Liver (tissue), 9 donors: Measurements from ENCODE around the gene TBX21. TPM values are rescaled to one million over a fixed set of nuclear protein-coding genes. Genes with fewer than 3 reads are reported as not detected.

Experiments
- DNase-seq: peaks from one replicate; pipeline ENCODE4 v3.0.0-alpha.2; 2017; ENCODE audit warnings: low spot score
- H3K27ac ChIP-seq, 2 donors: one replicate each; pipeline ENCODE4 v1.7.0; 2013; ENCODE audit warnings: inconsistent platforms in 2 of 2, low read length in 2 of 2, control low read depth in 1 of 2, low read depth in 1 of 2, mild to moderate bottlenecking in 1 of 2
- H3K27me3 ChIP-seq, 4 donors: one replicate each; pipeline versions ENCODE4 v1.6.1 to v1.7.0; 2013; ENCODE audit warnings: low read length in 3 of 4, inconsistent platforms in 1 of 4, mild to moderate bottlenecking in 1 of 4, moderate library complexity in 1 of 4; ENCODE audit not compliant: control insufficient read depth in 4 of 4, insufficient read depth in 4 of 4
- H3K36me3 ChIP-seq, 4 donors: one replicate each; pipeline versions ENCODE4 v1.6.1 to v1.7.0; 2013; ENCODE audit warnings: low read length in 3 of 4, mild to moderate bottlenecking in 3 of 4, low read depth in 1 of 4, moderate library complexity in 1 of 4; ENCODE audit not compliant: control insufficient read depth in 4 of 4, insufficient read depth in 3 of 4
- H3K4me1 ChIP-seq, 4 donors: one replicate each; pipeline versions ENCODE4 v1.6.1 to v1.7.0; 2013; ENCODE audit warnings: low read length in 3 of 4, mild to moderate bottlenecking in 3 of 4, moderate library complexity in 1 of 4; ENCODE audit not compliant: control insufficient read depth in 4 of 4, insufficient read depth in 4 of 4
- H3K4me3 ChIP-seq, 3 donors: one replicate each; pipeline versions ENCODE4 v1.6.1 to v1.7.0; 2013; ENCODE audit warnings: low read length in 3 of 3, control low read depth in 1 of 3, low read depth in 1 of 3, mild to moderate bottlenecking in 1 of 3
- H3K9ac ChIP-seq, 2 donors: one replicate each; pipeline ENCODE4 v1.7.0; 2013; ENCODE audit warnings: low read length in 2 of 2, mild to moderate bottlenecking in 2 of 2, moderate library complexity in 2 of 2, control low read depth in 1 of 2, low read depth in 1 of 2
- H3K9me3 ChIP-seq, 4 donors: one replicate each; pipeline versions ENCODE4 v1.6.1 to v1.7.0; 2013; ENCODE audit warnings: low read length in 3 of 4; ENCODE audit not compliant: control insufficient read depth in 4 of 4
- ATF3 ChIP-seq: IDR thresholded peaks from 2 replicates; pipeline ENCODE4 v1.6.1; 2016; ENCODE audit warnings: antibody characterized with exemption
- CTCF ChIP-seq: fragments of 150-350 bp; IDR thresholded peaks from 2 replicates; pipeline ENCODE4 v1.5.1; 2017; ENCODE audit warnings: improper control_type of control experiment, low read depth, low read length; ENCODE audit not compliant: missing input control
- FOXA1 ChIP-seq: IDR thresholded peaks from 2 replicates; pipeline ENCODE4 v1.6.1; 2016; ENCODE audit warnings: antibody characterized with exemption
- FOXA2 ChIP-seq: IDR thresholded peaks from 2 replicates; pipeline ENCODE4 v1.6.1; 2016; ENCODE audit warnings: antibody characterized with exemption
- GABPA ChIP-seq, 2 donors: IDR thresholded peaks in 1 of 2; conservative IDR thresholded peaks in 1 of 2; 2 replicates each; pipeline ENCODE4 v1.6.1; 2016; ENCODE audit warnings: antibody characterized with exemption in 2 of 2, mild to moderate bottlenecking in 1 of 2, moderate library complexity in 1 of 2
- HNF4A ChIP-seq, 2 donors: conservative IDR thresholded peaks; 2 replicates each; pipeline ENCODE4 v1.6.1; 2016; ENCODE audit warnings: antibody characterized with exemption in 2 of 2, mild to moderate bottlenecking in 2 of 2
- HNF4G ChIP-seq: IDR thresholded peaks from 2 replicates; pipeline ENCODE4 v1.6.1; 2016; ENCODE audit warnings: antibody characterized with exemption
- JUND ChIP-seq, 2 donors: IDR thresholded peaks; 2 replicates each; pipeline ENCODE4 v1.6.1; 2016; ENCODE audit warnings: antibody characterized with exemption in 2 of 2
- NR2F2 ChIP-seq: IDR thresholded peaks from 2 replicates; pipeline ENCODE4 v1.6.1; 2016; ENCODE audit warnings: antibody characterized with exemption
- RAD21 ChIP-seq, 2 donors: IDR thresholded peaks; 2 replicates each; pipeline ENCODE4 v1.6.1; 2016; ENCODE audit warnings: antibody characterized with exemption in 2 of 2, mild to moderate bottlenecking in 2 of 2
- REST ChIP-seq: IDR thresholded peaks from 2 replicates; pipeline ENCODE4 v1.6.1; 2016; ENCODE audit warnings: antibody characterized with exemption, mild to moderate bottlenecking
- RXRA ChIP-seq, 2 donors: IDR thresholded peaks; 2 replicates each; pipeline ENCODE4 v1.6.1; 2017 to 2018; ENCODE audit warnings: antibody characterized with exemption in 2 of 2, mild to moderate bottlenecking in 1 of 2
- SP1 ChIP-seq: IDR thresholded peaks from 2 replicates; pipeline ENCODE4 v1.6.1; 2018; ENCODE audit warnings: antibody characterized with exemption, mild to moderate bottlenecking
- TAF1 ChIP-seq: conservative IDR thresholded peaks from 2 replicates; pipeline ENCODE4 v1.6.1; 2016; ENCODE audit warnings: antibody characterized with exemption, mild to moderate bottlenecking
- YY1 ChIP-seq: IDR thresholded peaks from 2 replicates; pipeline ENCODE4 v1.6.1; 2016; ENCODE audit warnings: antibody characterized with exemption, mild to moderate bottlenecking
- WGBS: extraction: QIAGEN DNeasy Blood & Tissue Kit; methylation state at CpG from one replicate; pipeline ENCODE4 v1.1.7; 2013; 5-methylcytosine and 5-hydroxymethylcytosine counted together
- polyA plus RNA-seq, 2 donors: library from polyadenylated mRNA; stranded (reverse) in 1 of 2; unstranded in 1 of 2; fragments of 200-250 nt in 1 of 2; fragments of >200 nt in 1 of 2; fragmentation: Nextera tagmentation in 1 of 2; extraction: Ambion mirVana in 1 of 2; gene quantifications; one replicate each; pipeline versions ENCODE4 v1.2.1 to v1.2.3, GENCODE V29; 2013 to 2015
- total RNA-seq, 2 donors: library from RNA; depleted of rRNA; stranded (reverse); fragments of >200 nt; gene quantifications; one replicate each; pipeline ENCODE4 v1.2.3, GENCODE V29; 2014
- TF ChIP-seq, protein P1 (sequence below): IDR thresholded peaks from 2 replicates; pipeline ENCODE4 v1.6.1; 2016; ENCODE audit warnings: antibody characterized with exemption
- TF ChIP-seq, protein P2 (sequence below): IDR thresholded peaks from 2 replicates; pipeline ENCODE4 v1.6.1; 2016; ENCODE audit warnings: antibody characterized with exemption
- donor health status: healthy.
- donor health status: healthy.
- donor health status: healthy.
- donor health status: healthy.
- donor health status: healthy.

TBX21 gene
- total and polyA plus RNA-seq, 4 donors, result 0.19 to 0.59 (median 0.25) TPM; not detected in 1

GRCh38 chr17:47704116-47704515, 28.9 kb upstream of the TBX21 start:
- Histone ChIP-seq H3K36me3 (no peaks in the 10 kb centered on the region), H3K9ac (no peak overlapping the region), H3K27ac (no peak overlapping the region), H3K27me3 (no peaks in the 10 kb centered on the region), H3K4me3 (no peak overlapping the region), H3K9me3 (no peaks in the 10 kb centered on the region), H3K4me1 (peaks cover 0 to 3% (median 0%) of the 10 kb centered on the region in 4 donors)
- DNase-seq, result no peak
- TF ChIP-seq ATF3 (no peak), JUND (IDR thresholded peaks at IDR 0.05) (no peak), RXRA (IDR thresholded peaks at IDR 0.05) (no peak), RAD21 (IDR thresholded peaks at IDR 0.05) (no peak), TAF1 (no peak), SP1 (no peak), HNF4A (conservative IDR thresholded peaks at IDR 0.05) (no peak), CTCF (no peak), GABPA (IDR thresholded peaks at IDR 0.05 in 1 of 2, conservative IDR thresholded peaks at IDR 0.05 in 1 of 2) (no peak)
- TF ChIP-seq, protein P1, sequence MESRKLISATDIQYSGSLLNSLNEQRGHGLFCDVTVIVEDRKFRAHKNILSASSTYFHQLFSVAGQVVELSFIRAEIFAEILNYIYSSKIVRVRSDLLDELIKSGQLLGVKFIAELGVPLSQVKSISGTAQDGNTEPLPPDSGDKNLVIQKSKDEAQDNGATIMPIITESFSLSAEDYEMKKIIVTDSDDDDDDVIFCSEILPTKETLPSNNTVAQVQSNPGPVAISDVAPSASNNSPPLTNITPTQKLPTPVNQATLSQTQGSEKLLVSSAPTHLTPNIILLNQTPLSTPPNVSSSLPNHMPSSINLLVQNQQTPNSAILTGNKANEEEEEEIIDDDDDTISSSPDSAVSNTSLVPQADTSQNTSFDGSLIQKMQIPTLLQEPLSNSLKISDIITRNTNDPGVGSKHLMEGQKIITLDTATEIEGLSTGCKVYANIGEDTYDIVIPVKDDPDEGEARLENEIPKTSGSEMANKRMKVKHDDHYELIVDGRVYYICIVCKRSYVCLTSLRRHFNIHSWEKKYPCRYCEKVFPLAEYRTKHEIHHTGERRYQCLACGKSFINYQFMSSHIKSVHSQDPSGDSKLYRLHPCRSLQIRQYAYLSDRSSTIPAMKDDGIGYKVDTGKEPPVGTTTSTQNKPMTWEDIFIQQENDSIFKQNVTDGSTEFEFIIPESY, result no peak
- WGBS, result 73% methylated on average over 14 of the region's 14 CpGs

DNA sequence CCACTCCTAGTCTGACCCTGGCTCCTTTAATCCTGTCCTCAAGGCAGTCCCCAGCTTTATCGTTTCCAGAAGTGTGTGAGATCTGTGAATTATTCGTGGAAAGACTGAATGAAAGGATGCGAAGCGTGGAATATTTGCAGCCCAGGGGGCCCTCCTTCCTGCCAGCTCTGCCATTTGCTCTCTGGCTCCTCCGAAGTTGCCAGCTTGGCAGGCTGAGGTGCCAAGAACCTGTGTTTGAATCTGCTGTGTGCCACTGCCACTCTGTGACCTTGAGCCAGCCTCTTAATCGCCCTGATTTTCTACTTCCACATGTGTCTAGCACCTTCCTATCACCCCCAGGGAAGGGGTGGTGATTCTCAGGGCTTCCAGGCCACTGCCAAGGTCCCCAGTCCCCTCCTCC, 28.3 kb upstream of the TBX21 start:
- peaks cover 0 to 3% (median 0%) of the 10 kb centered on the region in 4 donors for H3K4me1 ChIP-seq

More for the DNA sequence above, 28.3 kb upstream of the TBX21 start:
- H3K9ac ChIP-seq, result no peak overlapping the region
- DNase-seq, result no peak
- no peaks in the 10 kb centered on the region for H3K9me3 ChIP-seq
- no peak for TF ChIP-seq REST
- TF ChIP-seq RXRA (IDR thresholded peaks at IDR 0.05), result no peak
- TF ChIP-seq, protein P2, sequence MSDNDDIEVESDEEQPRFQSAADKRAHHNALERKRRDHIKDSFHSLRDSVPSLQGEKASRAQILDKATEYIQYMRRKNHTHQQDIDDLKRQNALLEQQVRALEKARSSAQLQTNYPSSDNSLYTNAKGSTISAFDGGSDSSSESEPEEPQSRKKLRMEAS, result no peak
- no peak for TF ChIP-seq FOXA1
- no peak for TF ChIP-seq NR2F2
- TF ChIP-seq SP1, result no peak
- TF ChIP-seq YY1, result no peak
- no peak for TF ChIP-seq TAF1
- TF ChIP-seq ATF3, result no peak
- no peak for TF ChIP-seq JUND (IDR thresholded peaks at IDR 0.05)
- no peak for TF ChIP-seq CTCF
- no peak for TF ChIP-seq GABPA (IDR thresholded peaks at IDR 0.05 in 1 of 2, conservative IDR thresholded peaks at IDR 0.05 in 1 of 2)
- no peak for TF ChIP-seq FOXA2
- no peak for TF ChIP-seq RAD21 (IDR thresholded peaks at IDR 0.05)
- TF ChIP-seq HNF4G, result no peak
- no peak overlapping the region for H3K4me3 ChIP-seq
- WGBS, result 71% methylated on average over 6 of the region's 6 CpGs
- H3K27ac ChIP-seq, result no peak overlapping the region
- H3K36me3 ChIP-seq, result no peaks in the 10 kb centered on the region
- no peaks in the 10 kb centered on the region for H3K27me3 ChIP-seq
